Left lung (tissue), 10 donors: Measurements from ENCODE around the gene GALNT2. TPM values are rescaled to one million over a fixed set of nuclear protein-coding genes. Genes with fewer than 3 reads are reported as not detected.
A peak's percentile ranks its signal among the peaks of the same experiment; 100 is the strongest.

ENCODE experiments used
- ATAC-seq: fragments of 200-7000 bp; cut with Tn5 transposase; one replicate; pipeline ENCODE4 v1.9.1; 2020; ENCODE audit warnings: moderate library complexity
- DNase-seq, 4 donors: peaks; one replicate each; pipeline ENCODE4 v3.0.0-alpha.2; 2013 to 2020
- H3K27ac ChIP-seq, 2 donors: fragments of 200-600 bp; sonication (generic) in 1 of 2; one replicate each; pipeline versions ENCODE4 v1.5.0 to v1.8.0; 2020 to 2021
- H3K27me3 ChIP-seq, 2 donors: fragments of 200-600 bp; sonication (generic) in 1 of 2; one replicate each; pipeline versions ENCODE4 v1.5.0 to v1.8.0; 2020 to 2021
- H3K36me3 ChIP-seq, 2 donors: fragments of 200-600 bp; sonication (generic) in 1 of 2; one replicate each; pipeline versions ENCODE4 v1.5.0 to v1.8.0; 2020 to 2021
- H3K4me1 ChIP-seq, 2 donors: fragments of 200-600 bp; one replicate each; pipeline ENCODE4 v1.8.0; 2021
- H3K4me3 ChIP-seq, 2 donors: fragments of 200-600 bp; sonication (generic) in 1 of 2; one replicate each; pipeline versions ENCODE4 v1.5.0 to v1.8.0; 2020 to 2021; ENCODE audit warnings: mild to moderate bottlenecking in 1 of 2
- H3K9me3 ChIP-seq, 2 donors: fragments of 200-600 bp; sonication (generic) in 1 of 2; one replicate each; pipeline versions ENCODE4 v1.5.0 to v1.8.0; 2020 to 2021
- intact Hi-C, 2 donors: fragments of 100-400 bp; cut with DNase I; formaldehyde crosslinking; loops; one replicate each; pipeline versions ENCODE4 v1.11.2 to v1.14.2; 2022
- polyA plus RNA-seq, 6 donors: library from polyadenylated mRNA; unstranded; fragments of 120-200 nt; gene quantifications; one replicate each; pipeline ENCODE4 v1.2.1, GENCODE V29; 2013; ENCODE audit not compliant: insufficient read length in 6 of 6
- total RNA-seq, 2 donors: library from RNA; stranded (reverse); fragmentation: NEBNext Ultra II Directional; extraction: Animal tissue kit (Norgen Biotek cat#: 25700); gene quantifications; one replicate each; pipeline ENCODE4 v1.2.1, GENCODE V29; 2021
- TF ChIP-seq, protein P1 (sequence below), 2 donors: fragments of 200-600 bp; sonication (generic) in 1 of 2; IDR thresholded peaks; one replicate each; pipeline versions ENCODE4 v1.5.0 to v1.8.0; 2021; ENCODE audit warnings: antibody characterized with exemption in 2 of 2
- donor health status: DM: no; HTN: yes; CAD: no.
- donor health status: DM: no; HTN: no; CAD: no.

The GALNT2 gene
- total and polyA plus RNA-seq, 8 donors, result 27.6 to 114 (median 40.0) TPM

DNA sequence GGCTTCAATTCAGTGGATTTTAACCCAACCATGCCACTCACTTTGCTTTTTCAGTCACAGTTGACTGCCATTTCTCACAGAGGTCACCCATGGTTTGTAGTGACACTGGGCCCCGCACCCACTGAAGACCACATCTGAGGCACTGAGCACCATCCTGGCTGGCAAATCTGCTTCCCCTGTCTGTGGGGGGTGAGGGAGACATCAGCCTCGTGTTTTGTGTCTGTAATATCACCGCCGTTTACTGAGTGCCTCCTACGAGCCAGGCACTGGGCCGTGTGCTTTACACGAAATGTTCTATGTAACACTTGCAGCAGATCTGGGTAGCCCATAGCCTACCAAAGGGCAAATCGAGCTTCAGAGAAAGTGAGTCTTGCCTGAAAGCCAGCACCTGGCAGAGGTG, 197.3 kb downstream of the GALNT2 start:
- no peak overlapping the region for H3K27ac ChIP-seq
- H3K4me1 ChIP-seq, result no peaks in the 10 kb centered on the region
- ATAC-seq (no peak), DNase-seq (peak in 1 of 4 donors; percentile 15)
- H3K9me3 ChIP-seq, result no peaks in the 10 kb centered on the region
- peaks cover 0 to 70% of the 10 kb centered on the region in 2 donors for H3K36me3 ChIP-seq
- TF ChIP-seq, protein P1, sequence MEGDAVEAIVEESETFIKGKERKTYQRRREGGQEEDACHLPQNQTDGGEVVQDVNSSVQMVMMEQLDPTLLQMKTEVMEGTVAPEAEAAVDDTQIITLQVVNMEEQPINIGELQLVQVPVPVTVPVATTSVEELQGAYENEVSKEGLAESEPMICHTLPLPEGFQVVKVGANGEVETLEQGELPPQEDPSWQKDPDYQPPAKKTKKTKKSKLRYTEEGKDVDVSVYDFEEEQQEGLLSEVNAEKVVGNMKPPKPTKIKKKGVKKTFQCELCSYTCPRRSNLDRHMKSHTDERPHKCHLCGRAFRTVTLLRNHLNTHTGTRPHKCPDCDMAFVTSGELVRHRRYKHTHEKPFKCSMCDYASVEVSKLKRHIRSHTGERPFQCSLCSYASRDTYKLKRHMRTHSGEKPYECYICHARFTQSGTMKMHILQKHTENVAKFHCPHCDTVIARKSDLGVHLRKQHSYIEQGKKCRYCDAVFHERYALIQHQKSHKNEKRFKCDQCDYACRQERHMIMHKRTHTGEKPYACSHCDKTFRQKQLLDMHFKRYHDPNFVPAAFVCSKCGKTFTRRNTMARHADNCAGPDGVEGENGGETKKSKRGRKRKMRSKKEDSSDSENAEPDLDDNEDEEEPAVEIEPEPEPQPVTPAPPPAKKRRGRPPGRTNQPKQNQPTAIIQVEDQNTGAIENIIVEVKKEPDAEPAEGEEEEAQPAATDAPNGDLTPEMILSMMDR (IDR thresholded peaks at IDR 0.05), result no peak
- intact Hi-C loops, result no loop called here
- H3K27me3 ChIP-seq, result no peaks in the 10 kb centered on the region
- H3K4me3 ChIP-seq, result no peak overlapping the region

DNA sequence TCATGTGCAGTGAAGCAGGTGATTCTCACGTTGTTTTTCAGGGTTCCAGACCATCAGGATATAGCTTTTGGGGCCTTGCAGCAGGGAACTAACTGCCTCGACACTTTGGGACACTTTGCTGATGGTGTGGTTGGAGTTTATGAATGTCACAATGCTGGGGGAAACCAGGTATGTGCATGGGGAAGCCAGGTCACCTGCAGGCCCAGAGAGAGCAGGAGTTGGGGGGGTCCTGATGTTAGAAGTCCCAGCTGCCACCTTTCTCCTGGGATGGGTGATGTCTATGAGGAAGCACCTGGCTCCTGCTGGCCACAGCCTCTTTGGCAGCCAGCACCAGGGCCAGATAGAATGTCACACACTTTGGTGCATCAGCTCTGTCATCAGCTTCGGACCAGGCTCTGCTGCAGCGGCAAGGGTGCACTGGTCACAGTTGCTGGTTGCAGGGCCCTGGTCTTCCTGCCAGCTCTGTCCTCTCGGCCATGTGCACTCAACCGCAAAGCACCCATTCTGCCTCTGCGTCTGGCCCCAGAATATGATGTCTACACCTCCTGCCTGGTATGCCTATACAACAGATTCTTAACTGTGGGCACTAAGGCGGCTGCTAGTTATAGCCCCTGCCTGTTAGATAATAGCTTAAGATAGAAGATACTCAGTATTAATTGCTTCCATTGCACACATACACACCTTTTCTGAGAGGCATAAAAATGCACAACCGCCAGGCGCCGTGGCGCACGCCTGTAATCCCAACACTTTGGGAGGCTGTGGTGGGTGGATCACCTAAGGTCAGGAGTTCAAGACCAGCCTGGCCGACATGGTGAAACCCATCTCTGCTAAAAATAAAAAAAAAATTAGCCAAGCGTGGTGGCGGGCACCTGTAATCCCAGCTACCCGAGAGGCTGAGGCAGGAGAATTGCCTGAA, 198.4 kb downstream of the GALNT2 start:
- Histone ChIP-seq H3K36me3 (peaks cover 0 to 70% of the 10 kb centered on the region in 2 donors), H3K27ac (no peak overlapping the region), H3K27me3 (no peaks in the 10 kb centered on the region), H3K9me3 (no peaks in the 10 kb centered on the region), H3K4me3 (no peak overlapping the region), H3K4me1 (peaks cover 4 to 8% of the 10 kb centered on the region in 2 donors)
- intact Hi-C loops, result loop anchor here in 1 of 2 donors (5.0 kb wide), 1 partner anchor 603 kb away; no protein-coding TSS in a partner anchor
- DNase-seq (no peak), ATAC-seq (no peak)
- TF ChIP-seq, protein P1 (IDR thresholded peaks at IDR 0.05), result no peak

- peaks cover 4 to 12% of the 10 kb centered on the region in 2 donors for H3K4me1 ChIP-seq
- no peaks in the 10 kb centered on the region for H3K27me3 ChIP-seq
- no peak overlapping the region for H3K4me3 ChIP-seq
- intact Hi-C loops, result loop anchor here in 1 of 2 donors (5.0 kb wide), 1 partner anchor 604 kb away; no protein-coding TSS in a partner anchor
- H3K36me3 ChIP-seq, result peaks cover 0 to 76% of the 10 kb centered on the region in 2 donors
- no peak for DNase-seq
- ATAC-seq, result no peak
- no peak overlapping the region for H3K27ac ChIP-seq
- TF ChIP-seq, protein P1 (IDR thresholded peaks at IDR 0.05), result no peak
- H3K9me3 ChIP-seq, result no peaks in the 10 kb centered on the region
Measured at GRCh38 chr1:230266456-230266855, 199.4 kb downstream of the GALNT2 start.

- intact Hi-C loops, result loop anchor here in 1 of 2 donors (5.0 kb wide), 1 partner anchor 605 kb away; no protein-coding TSS in a partner anchor
- H3K9me3 ChIP-seq, result no peaks in the 10 kb centered on the region
- H3K27ac ChIP-seq, result no peak overlapping the region
- no peaks in the 10 kb centered on the region for H3K27me3 ChIP-seq
- TF ChIP-seq, protein P1 (IDR thresholded peaks at IDR 0.05), result no peak
- DNase-seq (peak in 1 of 4 donors; percentile 17), ATAC-seq (no peak)
- peaks cover 4 to 15% of the 10 kb centered on the region in 2 donors for H3K4me1 ChIP-seq
- no peak overlapping the region for H3K4me3 ChIP-seq
- H3K36me3 ChIP-seq, result peaks cover 0 to 77% of the 10 kb centered on the region in 2 donors
Measured at GRCh38 chr1:230267338-230268065, 200.5 kb downstream of the GALNT2 start.
